Esophagus squamous epithelium (tissue), 5 donors: ENCODE data around the gene ZNF430. TPM values are rescaled to one million over a fixed set of nuclear protein-coding genes. Genes with fewer than 3 reads are reported as not detected.

Experiments used
- DNase-seq: peaks from one replicate; lab custom pipeline; 2025; lab: John Stamatoyannopoulos, UW
- H3K27ac ChIP-seq, 4 donors: fragments of 200-600 bp; sonication (generic); one replicate each; pipeline ENCODE4 v1.5.1; 2016 to 2019; ENCODE audit warnings: mild to moderate bottlenecking in 1 of 4
- H3K27me3 ChIP-seq, 4 donors: fragments of 200-600 bp; sonication (generic); 1 replicate in 3 of 4; 2 replicates in 1 of 4; pipeline versions ENCODE4 v1.5.1 to v1.6.0; 2017 to 2021; ENCODE audit warnings: antibody characterized with exemption in 1 of 4
- H3K36me3 ChIP-seq, 3 donors: fragments of 200-600 bp; sonication (generic); one replicate each; pipeline ENCODE4 v1.5.1; 2016 to 2019
- H3K4me1 ChIP-seq, 3 donors: fragments of 200-600 bp; sonication (generic); one replicate each; pipeline ENCODE4 v1.5.1; 2017 to 2019
- H3K4me3 ChIP-seq, 4 donors: fragments of 200-600 bp; sonication (generic); 1 replicate in 3 of 4; 2 replicates in 1 of 4; pipeline ENCODE4 v1.5.1; 2016 to 2019; ENCODE audit warnings: mild to moderate bottlenecking in 2 of 4, moderate library complexity in 1 of 4
- H3K9me3 ChIP-seq, 3 donors: fragments of 200-600 bp; sonication (generic); one replicate each; pipeline ENCODE4 v1.5.1; 2016 to 2019
- CTCF ChIP-seq, 6 experiments: fragments of 450-650 bp in 4 of 6; fragments of 200-600 bp in 2 of 6; sonication (generic) in 2 of 6; IDR thresholded peaks; one replicate each; pipeline ENCODE4 v1.5.1; 2016 to 2019; ENCODE audit warnings: antibody characterized with exemption in 6 of 6, mild to moderate bottlenecking in 4 of 6, moderate library complexity in 4 of 6
- POLR2A ChIP-seq, 4 donors: fragments of 450-650 bp; IDR thresholded peaks; one replicate each; pipeline ENCODE4 v1.6.1; 2017; ENCODE audit warnings: antibody characterized with exemption in 4 of 4, mild to moderate bottlenecking in 4 of 4, moderate library complexity in 3 of 4
- WGBS, 2 donors: methylation state at CpG; one replicate each; pipeline ENCODE4 v1.1.5; 2018; 5-methylcytosine and 5-hydroxymethylcytosine counted together
- intact Hi-C: fragments of 100-400 bp; cut with DNase I; formaldehyde crosslinking; loops from one replicate; pipeline ENCODE4 v1.15.0; 2022
- total RNA-seq, 4 donors: library from RNA; depleted of rRNA; stranded (reverse); fragments of >200 nt; gene quantifications; one replicate each; pipeline ENCODE4 v1.1.0, GENCODE V29; 2016
- donor health status: DM: yes; HTN: yes; CAD: no.

ZNF430 gene
- total RNA-seq, 4 donors from 2014 or later: 6.6 to 41.8 (median 20.1) TPM

DNA sequence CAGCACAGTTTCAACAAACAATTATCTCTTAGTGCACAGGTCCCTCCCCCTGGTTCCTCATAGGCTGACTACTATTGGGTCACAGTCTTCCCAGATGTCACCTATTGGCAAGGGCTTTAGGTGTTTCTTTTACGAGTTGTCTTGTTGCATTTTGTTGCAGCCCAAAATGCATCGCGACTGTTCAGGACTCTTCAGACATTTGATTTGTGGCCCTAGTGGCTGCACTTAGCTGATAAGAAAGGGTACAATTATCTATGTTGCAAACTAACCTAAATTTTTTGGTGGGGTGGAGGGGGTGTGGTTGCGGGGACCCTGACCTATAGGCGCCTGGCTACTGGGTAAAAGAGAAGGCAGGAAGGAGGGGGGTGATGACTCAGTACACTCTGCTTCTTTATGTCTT, 32.4 kb downstream of the ZNF430 start:
- no peaks in the 10 kb centered on the region for H3K27me3 ChIP-seq
- peaks cover 0 to 70% (median 20%) of the 10 kb centered on the region in 3 donors for H3K9me3 ChIP-seq
- no peak for DNase-seq
- H3K36me3 ChIP-seq: peaks cover 11 to 95% (median 22%) of the 10 kb centered on the region in 3 donors
- H3K27ac ChIP-seq: no peak overlapping the region
- H3K4me1 ChIP-seq: no peaks in the 10 kb centered on the region
- intact Hi-C loops: no loop called here
- 94 to 99% methylated on average over 5 of the region's 5 CpGs for WGBS, 2 donors
- H3K4me3 ChIP-seq: no peak overlapping the region
- no peak for TF ChIP-seq POLR2A (IDR thresholded peaks at IDR 0.05)

- H3K4me1 ChIP-seq: no peaks in the 10 kb centered on the region
- H3K4me3 ChIP-seq: no peak overlapping the region
- intact Hi-C loops: no loop called here
- H3K27ac ChIP-seq: no peak overlapping the region
- H3K9me3 ChIP-seq: peaks cover 0 to 35% (median 14%) of the 10 kb centered on the region in 3 donors
- DNase-seq: no peak
- H3K27me3 ChIP-seq: no peaks in the 10 kb centered on the region
- TF ChIP-seq POLR2A (IDR thresholded peaks at IDR 0.05) (no peak), CTCF (IDR thresholded peaks at IDR 0.05) (no peak)
- peaks cover 0 to 73% (median 4%) of the 10 kb centered on the region in 3 donors for H3K36me3 ChIP-seq
Observed at GRCh38 chr19:21065336-21065735, 44.9 kb downstream of the ZNF430 start.

DNA sequence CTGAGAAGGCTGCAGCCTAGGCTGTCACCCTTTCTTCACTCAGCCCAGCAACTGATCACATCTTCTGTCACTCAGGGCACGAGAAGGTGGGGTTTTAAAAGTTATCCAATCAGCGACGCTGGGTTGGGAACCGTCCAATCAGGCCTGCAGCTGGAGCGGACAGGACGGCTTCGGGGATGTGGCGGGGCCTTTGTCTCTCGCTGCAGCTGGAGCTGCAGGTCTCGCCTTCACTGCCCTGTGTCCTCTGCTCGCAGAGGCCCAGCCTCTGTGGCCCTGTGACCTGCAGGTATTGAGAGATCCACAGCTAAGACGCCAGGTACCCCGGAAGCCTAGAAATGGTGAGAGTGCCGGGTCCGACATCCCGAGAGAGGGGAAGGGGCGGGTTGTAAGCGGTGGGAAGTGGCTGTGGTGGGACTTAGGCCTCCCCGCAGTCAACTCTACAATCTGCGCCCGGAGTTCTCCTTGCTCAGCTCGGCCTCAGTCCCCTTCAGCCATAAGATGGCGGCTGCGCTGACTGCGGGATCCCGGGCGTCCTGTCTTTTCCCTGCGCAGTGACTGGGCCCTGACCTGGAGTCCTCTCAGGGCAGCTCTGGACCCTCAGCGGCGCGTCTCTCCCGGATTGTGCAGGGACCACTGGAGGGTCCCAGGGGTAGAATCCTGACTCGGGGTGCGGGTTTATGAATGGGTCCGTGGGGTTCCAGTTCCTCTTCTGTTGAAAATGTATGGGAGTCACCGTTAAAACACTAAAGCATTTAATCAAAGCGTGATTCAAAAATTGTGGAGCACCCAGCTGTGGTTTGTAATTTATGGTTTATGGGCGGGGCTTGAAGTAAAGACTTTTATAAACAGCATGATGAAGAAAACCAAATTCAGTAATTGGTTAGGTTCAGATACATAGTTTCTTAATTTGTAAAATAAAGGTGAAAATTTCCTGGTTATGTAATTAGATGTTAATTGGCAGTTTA, 61.8 kb downstream of the ZNF430 start, which contains the start of gene ZNF714:
TSS of gene ZNF714 (plus strand) at position 193 of the 965 bp plus-strand sequence. CDS start 16,066 bp downstream, outside the sequence.
- Histone ChIP-seq H3K4me1 (peaks cover 0 to 39% (median 0%) of the 10 kb centered on the region in 3 donors), H3K27ac (peak within 1 kb of the TSS; percentile 32 to 87 (median 86))
- TF ChIP-seq POLR2A (IDR thresholded peaks at IDR 0.05) (peak in 2 of 4 donors; percentile 52 to 58), CTCF (IDR thresholded peaks at IDR 0.05) (no peak)

DNA sequence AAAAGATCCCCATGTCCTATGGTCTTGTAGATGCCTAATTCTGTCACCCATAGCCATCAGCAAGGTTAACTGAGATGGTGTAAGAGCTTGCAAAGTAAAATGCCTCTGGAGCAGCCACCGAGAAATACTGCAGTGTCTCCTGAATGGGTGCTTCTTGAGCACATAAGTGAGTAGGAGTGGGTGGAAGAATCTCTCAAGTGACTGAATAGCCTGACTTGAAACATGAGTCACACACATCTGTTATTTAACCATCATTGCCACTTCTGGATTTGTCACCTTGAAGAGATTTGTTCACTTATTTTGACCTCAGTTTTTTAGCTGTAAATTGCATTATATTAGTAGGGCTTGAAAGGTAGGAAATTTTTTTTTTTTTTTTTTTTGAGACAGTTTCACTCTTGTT, 63.9 kb downstream of the ZNF430 start:
- 45 to 67% methylated on average over 1 of the region's 1 CpG for WGBS, 2 donors
- Histone ChIP-seq H3K27me3 (no peaks in the 10 kb centered on the region), H3K9me3 (no peaks in the 10 kb centered on the region), H3K4me1 (peaks cover 0 to 39% (median 0%) of the 10 kb centered on the region in 3 donors), H3K27ac (peak overlapping the region in 2 of 4 donors; percentile 86 to 87), H3K4me3 (no peak overlapping the region), H3K36me3 (peaks cover 0 to 13% (median 0%) of the 10 kb centered on the region in 3 donors)
- TF ChIP-seq CTCF (IDR thresholded peaks at IDR 0.05) (no peak), POLR2A (IDR thresholded peaks at IDR 0.05) (no peak)
- no peak for DNase-seq
- intact Hi-C loops: no loop called here

More for the DNA sequence above, 61.8 kb downstream of the ZNF430 start, which contains the start of gene ZNF714:
- H3K9me3 ChIP-seq: no peaks in the 10 kb centered on the region
- DNase-seq: peak; percentile 64
- WGBS, 2 donors: 0 to 42% methylated on average over 3 to 4 of the region's 38 CpGs
- intact Hi-C loops: no loop called here
- peak within 1 kb of the TSS; percentile 59 to 69 (median 68) for H3K4me3 ChIP-seq
- H3K27me3 ChIP-seq: no peaks in the 10 kb centered on the region
- peaks cover 0 to 13% (median 0%) of the 10 kb centered on the region in 3 donors for H3K36me3 ChIP-seq

GRCh38 chr19:21087871-21088270, 67.4 kb downstream of the ZNF430 start:
- Histone ChIP-seq H3K4me1 (peaks cover 0 to 48% (median 0%) of the 10 kb centered on the region in 3 donors), H3K36me3 (peaks cover 0 to 13% (median 0%) of the 10 kb centered on the region in 3 donors), H3K27me3 (no peaks in the 10 kb centered on the region), H3K27ac (peak overlapping the region in 1 of 4 donors; percentile 19), H3K4me3 (no peak overlapping the region), H3K9me3 (no peaks in the 10 kb centered on the region)
- WGBS, 2 donors: 81 to 85% methylated on average over 3 of the region's 3 CpGs
- TF ChIP-seq POLR2A (IDR thresholded peaks at IDR 0.05) (no peak), CTCF (IDR thresholded peaks at IDR 0.05) (no peak)
- intact Hi-C loops: no loop called here
- no peak for DNase-seq
